ENCODE measurements around the gene TRMT61A. TPM values are rescaled to one million over a fixed set of nuclear protein-coding genes. Genes with fewer than 3 reads are reported as not detected.

Gene TRMT61A
- total and polyA plus RNA-seq, 9 of the 15 experiments (the other 6 are each of a cell fraction or from before 2014, with no cell fraction given) = 0.10 to 24.8 (median 5.1) TPM

- FAIRE-seq = no peak
- Histone ChIP-seq H3K27me3 (ENCODE audit: control insufficient read depth in 2 of 2, insufficient read depth in 2 of 2, low read length in 2 of 2) (no peaks in the 10 kb centered on the region), H3K4me2 (ENCODE audit: insufficient read depth, low read length) (no peak overlapping the region), H4K20me1 (replicated peaks; ENCODE audit: control insufficient read depth, insufficient read depth, low read length) (no peaks in the 10 kb centered on the region; the same call in 1 of the 2 replicates), H3K9ac (ENCODE audit: insufficient read depth in 1 of 2, low read depth in 2 of 2, low read length in 2 of 2) (no peak overlapping the region), H3K9me1 (ENCODE audit: control insufficient read depth, insufficient read depth, low read length) (no peaks in the 10 kb centered on the region), H3K36me3 (ENCODE audit: control insufficient read depth, insufficient read depth, low read length) (peaks cover 4% of the 10 kb centered on the region; the same call in 1 of the 3 replicates), H2AFZ (ENCODE audit: low read depth, low read length) (no peak overlapping the region), H3K27ac (ENCODE audit: extremely low read depth, low read depth, low read length) (no peak overlapping the region), H3K4me3 (no peak overlapping the region), H3K79me2 (ENCODE audit: control insufficient read depth, insufficient read depth, low read length) (no peaks in the 10 kb centered on the region), H3K9me3 (replicated peaks; ENCODE audit: control insufficient read depth, insufficient read depth, low read depth, low read length) (no peaks in the 10 kb centered on the region), H3K4me1 (replicated peaks in 1 of 2; ENCODE audit: control insufficient read depth in 2 of 2, insufficient read depth in 2 of 2, low read length in 2 of 2) (peaks cover 2 to 51% of the 10 kb centered on the region in 2 experiments; a peak in 4 of 5 replicates)
- POLR2A ChIA-PET = interaction anchor here (0.5 kb wide), 1 partner anchor 217 kb away, joined by 3 read pairs; no protein-coding TSS in a partner anchor
- CTCF ChIA-PET (ENCODE audit: low intra/inter-chr PET ratio) = no interaction called here
- WGBS (ENCODE audit: insufficient coverage, low coverage, missing lambda C conversion rate) = 37% methylated on average over 17 of the region's 18 CpGs
- TF ChIP-seq ZNF318 (IDR thresholded peaks at IDR 0.05; ENCODE audit: borderline replicate concordance in 1 of 2, low read depth in 1 of 2) (no peak), MED1 (CRISPR knock-in tag; IDR thresholded peaks at IDR 0.05; ENCODE audit: borderline replicate concordance) (no peak), BDP1 (IDR thresholded peaks at IDR 0.05; ENCODE audit: insufficient read depth, insufficient read length) (no peak), HDAC8 (tag; IDR thresholded peaks at IDR 0.05) (no peak), SP1 (CRISPR knock-in tag; IDR thresholded peaks at IDR 0.05) (no peak), ZFP30 (CRISPR knock-in tag; IDR thresholded peaks at IDR 0.05; ENCODE audit: borderline replicate concordance) (no peak), PRMT5 (CRISPR knock-in tag; IDR thresholded peaks at IDR 0.05) (no peak)
- DNase-seq (ENCODE audit: extremely low read depth in 1 of 4, low spot score in 3 of 4) = no peak
- in situ Hi-C loops (cut with MboI) (no loop called here), intact Hi-C loops (cut with micrococcal nuclease) (no loop called here)
- BruUV-seq (replicated peaks) = no TSS peak
- no peak for ATAC-seq
Measured at GRCh38 chr14:103552011-103552845, 23.2 kb downstream of the TRMT61A start.

Data from K562 (cell line).